ENCODE measurements around the gene LGR6.

DNA sequence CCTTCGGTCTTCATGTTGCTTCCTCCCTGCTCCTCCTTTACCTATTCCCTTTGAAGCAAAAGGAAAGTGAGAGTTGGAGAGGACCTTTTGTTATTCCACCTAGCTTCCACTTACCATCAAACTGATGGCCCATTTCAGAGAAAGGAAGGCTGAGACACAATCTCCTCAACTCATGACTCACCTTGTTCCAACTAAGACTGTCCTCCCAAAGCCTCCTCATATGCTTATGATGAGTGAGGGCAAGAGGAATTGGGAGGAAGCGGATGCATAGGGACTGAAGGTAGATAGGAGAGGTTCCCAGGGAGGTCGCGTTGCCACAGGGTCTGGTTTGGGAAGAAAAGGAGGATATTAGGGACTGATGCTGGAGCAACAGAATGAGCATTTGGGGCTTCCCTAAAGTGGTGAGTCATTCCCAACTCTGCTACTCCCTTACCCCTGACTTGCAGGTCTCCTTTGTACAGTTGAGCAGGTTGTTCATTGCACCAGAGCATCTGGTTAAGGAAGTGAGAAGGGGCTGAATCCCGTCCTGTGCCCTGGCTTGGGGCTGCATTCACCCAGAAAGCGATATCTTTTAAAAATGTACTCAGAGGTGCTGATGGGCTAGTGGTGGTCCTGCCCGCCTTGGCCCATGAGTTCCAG is 35.0 kb downstream of the LGR6 start:
- TF ChIP-seq, protein P1, sequence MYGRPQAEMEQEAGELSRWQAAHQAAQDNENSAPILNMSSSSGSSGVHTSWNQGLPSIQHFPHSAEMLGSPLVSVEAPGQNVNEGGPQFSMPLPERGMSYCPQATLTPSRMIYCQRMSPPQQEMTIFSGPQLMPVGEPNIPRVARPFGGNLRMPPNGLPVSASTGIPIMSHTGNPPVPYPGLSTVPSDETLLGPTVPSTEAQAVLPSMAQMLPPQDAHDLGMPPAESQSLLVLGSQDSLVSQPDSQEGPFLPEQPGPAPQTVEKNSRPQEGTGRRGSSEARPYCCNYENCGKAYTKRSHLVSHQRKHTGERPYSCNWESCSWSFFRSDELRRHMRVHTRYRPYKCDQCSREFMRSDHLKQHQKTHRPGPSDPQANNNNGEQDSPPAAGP (tag by site-specific recombination; IDR thresholded peaks at IDR 0.05): no peak
- TF ChIP-seq, protein P2, sequence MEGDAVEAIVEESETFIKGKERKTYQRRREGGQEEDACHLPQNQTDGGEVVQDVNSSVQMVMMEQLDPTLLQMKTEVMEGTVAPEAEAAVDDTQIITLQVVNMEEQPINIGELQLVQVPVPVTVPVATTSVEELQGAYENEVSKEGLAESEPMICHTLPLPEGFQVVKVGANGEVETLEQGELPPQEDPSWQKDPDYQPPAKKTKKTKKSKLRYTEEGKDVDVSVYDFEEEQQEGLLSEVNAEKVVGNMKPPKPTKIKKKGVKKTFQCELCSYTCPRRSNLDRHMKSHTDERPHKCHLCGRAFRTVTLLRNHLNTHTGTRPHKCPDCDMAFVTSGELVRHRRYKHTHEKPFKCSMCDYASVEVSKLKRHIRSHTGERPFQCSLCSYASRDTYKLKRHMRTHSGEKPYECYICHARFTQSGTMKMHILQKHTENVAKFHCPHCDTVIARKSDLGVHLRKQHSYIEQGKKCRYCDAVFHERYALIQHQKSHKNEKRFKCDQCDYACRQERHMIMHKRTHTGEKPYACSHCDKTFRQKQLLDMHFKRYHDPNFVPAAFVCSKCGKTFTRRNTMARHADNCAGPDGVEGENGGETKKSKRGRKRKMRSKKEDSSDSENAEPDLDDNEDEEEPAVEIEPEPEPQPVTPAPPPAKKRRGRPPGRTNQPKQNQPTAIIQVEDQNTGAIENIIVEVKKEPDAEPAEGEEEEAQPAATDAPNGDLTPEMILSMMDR (tag by site-specific recombination; IDR thresholded peaks at IDR 0.05): no peak
- TF ChIP-seq SALL2 (tag by site-specific recombination; IDR thresholded peaks at IDR 0.05; ENCODE audit: borderline replicate concordance): no peak
- TF ChIP-seq ZNF354C (tag by site-specific recombination; IDR thresholded peaks at IDR 0.05; ENCODE audit: borderline replicate concordance, low read depth): no peak
- TF ChIP-seq, protein P3, sequence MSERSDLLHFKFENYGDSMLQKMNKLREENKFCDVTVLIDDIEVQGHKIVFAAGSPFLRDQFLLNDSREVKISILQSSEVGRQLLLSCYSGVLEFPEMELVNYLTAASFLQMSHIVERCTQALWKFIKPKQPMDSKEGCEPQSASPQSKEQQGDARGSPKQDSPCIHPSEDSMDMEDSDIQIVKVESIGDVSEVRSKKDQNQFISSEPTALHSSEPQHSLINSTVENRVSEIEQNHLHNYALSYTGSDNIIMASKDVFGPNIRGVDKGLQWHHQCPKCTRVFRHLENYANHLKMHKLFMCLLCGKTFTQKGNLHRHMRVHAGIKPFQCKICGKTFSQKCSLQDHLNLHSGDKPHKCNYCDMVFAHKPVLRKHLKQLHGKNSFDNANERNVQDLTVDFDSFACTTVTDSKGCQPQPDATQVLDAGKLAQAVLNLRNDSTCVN (tag by site-specific recombination; optimal IDR thresholded peaks at IDR 0.05): no peak
- TF ChIP-seq TRIM28 (IDR thresholded peaks at IDR 0.05; ENCODE audit: borderline replicate concordance, low read length): no peak
- no peak for TF ChIP-seq ZNF701 (tag by site-specific recombination; IDR thresholded peaks at IDR 0.05)
- TF ChIP-seq ZNF660 (tag by site-specific recombination; IDR thresholded peaks at IDR 0.05): no peak
